ENCODE results near the gene PANX2.
"Not testable (repeated sequence)": the region's sequence is repeated elsewhere in the genome, so short reads cannot be mapped to it uniquely, and the experiment has no call there.

PANX2 gene

DNA sequence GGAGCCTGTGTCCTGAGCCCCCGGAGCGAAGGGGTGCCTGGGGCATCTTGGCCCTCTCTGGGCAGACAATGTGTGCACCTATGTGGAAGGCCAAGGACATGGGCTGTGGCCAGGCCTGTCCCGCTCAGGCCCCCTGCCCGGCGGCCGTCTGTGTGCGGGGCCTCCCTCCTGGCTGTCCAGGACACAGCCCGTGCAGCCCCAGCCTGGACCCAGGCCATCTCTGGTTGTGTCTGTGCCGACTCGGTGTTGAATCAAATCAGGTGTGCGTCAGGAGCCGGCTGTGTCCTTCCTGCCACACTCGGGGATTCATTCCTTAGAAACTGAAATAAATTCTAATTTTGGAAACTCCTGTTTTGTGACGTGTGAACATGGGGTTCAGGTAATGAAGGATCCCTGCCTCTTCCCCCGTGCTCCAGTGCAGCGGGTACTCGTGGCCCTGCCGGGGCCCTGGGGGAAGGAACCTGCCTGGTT, 28.8 kb downstream of the PANX2 start:
- no peak for DNase-seq (ENCODE audit: low read depth)

DNA sequence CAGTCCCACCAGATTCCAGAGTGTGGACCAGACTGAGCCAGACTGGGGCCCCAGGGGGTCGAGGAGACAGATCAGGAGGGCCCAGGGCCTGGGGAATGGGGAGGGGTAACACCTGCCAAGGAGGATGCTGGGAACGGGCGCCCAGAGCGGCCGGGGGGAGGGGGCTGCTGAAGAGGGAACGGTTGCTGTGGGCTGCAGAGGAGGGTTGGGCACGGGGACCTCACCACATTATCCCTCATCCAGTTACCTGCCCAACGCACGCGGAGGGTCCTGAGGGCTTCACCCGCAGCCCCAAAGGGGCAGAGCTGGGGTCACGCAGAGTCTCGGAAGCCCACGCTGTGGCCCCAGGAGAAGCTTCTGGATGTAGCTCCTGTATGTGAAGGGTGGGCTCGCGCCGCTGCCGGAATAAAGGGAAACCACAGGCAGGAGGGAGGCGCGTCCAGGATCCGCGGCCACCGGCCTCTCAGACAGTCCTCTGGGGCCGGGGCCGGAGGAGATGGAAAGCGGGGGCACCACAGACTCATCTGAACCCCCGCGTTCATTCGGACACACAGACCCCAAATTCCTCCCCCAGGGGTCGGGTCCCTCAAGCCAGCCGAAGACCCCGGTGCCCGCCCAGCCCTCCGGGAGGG, 29.4 kb downstream of the PANX2 start:
- DNase-seq (ENCODE audit: low read depth), result no peak

DNA sequence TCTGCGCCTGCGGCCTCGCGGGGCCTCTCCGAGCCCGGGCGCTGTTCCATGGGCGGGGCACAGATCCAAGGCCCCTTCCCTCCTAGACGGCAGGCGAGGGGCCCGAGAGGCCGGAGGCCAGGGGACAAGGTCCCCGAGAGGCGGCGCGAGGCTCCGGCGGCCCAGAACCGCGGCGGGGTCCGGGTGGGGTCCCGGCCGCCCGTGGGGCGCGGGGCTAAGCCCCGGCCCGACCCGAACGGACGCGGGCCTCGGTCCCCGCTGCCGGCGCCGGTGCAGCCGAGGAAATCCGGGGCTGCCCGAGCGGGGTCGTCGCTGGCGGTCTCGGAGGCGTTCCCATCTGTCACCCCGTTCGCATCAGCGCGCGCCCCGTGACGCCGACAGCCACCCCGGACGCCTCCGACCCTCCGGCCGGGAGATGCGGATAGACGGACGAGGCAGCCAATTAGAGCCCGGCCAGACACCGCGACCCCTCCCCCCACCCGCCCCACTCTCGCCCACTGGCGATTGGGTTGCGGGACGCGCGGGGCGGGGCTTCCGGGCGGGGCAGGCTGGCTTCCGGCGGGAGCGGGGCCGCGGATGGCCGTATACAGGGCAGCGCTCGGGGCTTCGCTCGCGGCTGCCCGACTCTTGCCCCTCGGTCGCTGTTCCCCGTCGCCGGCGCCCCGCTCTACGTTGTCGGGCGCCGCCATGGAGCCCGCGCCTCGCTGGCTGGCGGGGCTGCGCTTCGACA, 30.1 kb downstream of the PANX2 start, which contains the start of gene SELENOO:
SELENOO (plus strand) TSS at position 551 of the 730 bp plus-strand sequence; CDS start at position 577, 26 bp downstream.
- DNase-seq (ENCODE audit: low read depth), result peak; percentile 69

DNA sequence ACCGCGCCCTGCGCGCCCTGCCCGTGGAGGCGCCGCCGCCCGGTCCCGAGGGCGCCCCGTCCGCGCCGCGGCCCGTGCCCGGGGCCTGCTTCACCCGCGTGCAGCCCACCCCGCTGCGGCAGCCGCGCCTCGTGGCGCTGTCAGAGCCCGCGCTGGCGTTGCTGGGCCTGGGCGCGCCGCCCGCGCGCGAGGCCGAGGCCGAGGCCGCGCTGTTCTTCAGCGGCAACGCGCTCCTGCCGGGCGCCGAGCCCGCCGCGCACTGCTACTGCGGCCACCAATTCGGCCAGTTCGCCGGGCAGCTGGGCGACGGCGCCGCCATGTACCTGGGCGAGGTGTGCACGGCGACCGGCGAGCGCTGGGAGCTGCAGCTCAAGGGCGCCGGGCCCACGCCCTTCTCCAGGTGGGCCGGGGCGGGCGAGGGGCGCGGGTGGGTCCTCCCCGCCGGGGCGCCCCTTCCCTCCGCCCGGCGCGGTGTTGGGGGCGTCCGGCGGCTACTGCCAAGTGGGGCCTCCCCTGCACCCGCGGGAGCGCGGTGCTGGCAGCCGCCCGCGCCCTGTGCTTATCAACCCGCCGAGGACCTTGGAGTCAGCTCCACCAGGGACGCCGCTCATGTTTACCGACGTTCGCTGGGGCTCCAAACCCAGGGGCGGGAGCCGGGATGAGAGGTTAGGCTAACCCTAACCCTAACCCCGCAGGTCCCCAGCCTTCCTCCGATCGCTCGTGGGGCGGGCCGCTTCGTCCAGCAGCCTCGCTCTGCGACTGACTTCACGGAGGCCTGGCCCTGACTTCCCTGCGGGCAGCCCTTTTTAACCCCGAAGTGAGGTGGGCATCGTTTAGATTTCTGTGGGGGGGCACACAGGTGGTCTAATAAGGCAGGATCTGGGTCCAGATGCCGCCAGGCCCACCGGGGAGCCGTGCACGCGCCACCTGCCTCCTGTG, 30.9 kb downstream of the PANX2 start:
- DNase-seq (ENCODE audit: low read depth), result no peak

DNA sequence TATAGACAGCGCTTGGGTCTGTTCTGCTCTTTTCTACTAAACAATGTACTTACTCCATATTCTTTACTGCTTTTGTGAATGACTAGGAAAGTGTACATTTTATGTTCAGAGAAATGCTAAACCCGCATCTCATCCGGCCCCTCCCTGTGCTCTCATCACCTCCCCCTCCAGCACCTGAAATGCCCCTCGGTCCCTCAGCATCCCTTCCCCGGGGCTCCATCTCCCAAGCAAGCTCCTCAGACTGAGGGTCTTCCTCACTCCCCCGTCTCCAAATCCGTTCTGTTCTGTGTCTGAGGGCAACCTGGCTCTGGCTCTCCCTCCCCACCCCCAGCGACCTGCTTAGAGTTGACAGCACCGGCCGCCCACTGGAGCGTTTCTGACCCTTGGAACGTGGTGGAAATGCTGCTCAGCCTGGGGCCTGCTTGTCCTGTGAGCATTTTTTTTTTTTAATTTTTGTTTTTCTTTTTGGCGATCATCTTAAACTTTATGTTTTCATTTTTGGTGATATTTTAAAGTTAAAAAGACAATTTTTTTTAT, 31.7 kb downstream of the PANX2 start:
- DNase-seq (ENCODE audit: low read depth), result no peak

DNA sequence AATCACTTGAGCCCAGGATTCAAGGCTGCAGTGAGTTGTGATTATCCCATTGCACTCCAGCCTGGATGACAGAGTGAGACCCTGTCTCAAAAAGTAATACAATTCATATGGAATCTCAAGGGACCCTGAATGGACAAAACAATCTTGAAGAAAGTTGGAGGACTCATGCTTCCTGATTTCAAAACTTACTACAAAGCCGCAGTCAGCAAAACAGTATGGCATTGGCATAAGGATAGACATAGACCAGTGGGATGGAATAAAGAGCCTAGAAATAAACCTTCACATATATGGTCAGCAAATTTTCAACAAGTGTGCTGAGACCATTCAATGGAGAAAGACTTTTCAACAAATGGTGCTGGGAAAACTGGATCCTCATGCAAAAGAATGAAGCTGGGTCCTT, 32.8 kb downstream of the PANX2 start:
- DNase-seq (ENCODE audit: low read depth), result no peak

DNA sequence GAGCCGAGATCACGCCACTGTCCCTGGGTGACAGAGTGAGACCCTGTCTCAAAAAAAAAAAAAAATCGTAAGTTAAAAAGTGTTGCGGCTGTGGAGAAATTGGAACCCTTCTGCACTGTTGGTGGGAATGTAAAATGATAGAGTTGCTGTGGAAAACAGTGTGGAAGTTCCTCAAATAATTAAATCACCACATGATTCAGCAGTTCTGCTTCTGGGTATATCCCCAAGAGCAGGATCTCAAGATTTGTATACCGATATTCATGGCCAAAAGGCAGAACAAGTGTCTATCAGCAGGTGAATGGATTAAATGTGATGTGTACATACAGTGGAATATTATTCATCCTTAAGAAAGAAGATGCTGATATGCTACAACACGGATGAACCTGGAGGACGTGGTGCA, 34.0 kb downstream of the PANX2 start:
- no peak for DNase-seq (ENCODE audit: low read depth)

- not testable (repeated sequence) for DNase-seq (ENCODE audit: low read depth)
These were observed 34.5 kb downstream of the PANX2 start for GRCh38 chr22:50204998-50205397.

DNA sequence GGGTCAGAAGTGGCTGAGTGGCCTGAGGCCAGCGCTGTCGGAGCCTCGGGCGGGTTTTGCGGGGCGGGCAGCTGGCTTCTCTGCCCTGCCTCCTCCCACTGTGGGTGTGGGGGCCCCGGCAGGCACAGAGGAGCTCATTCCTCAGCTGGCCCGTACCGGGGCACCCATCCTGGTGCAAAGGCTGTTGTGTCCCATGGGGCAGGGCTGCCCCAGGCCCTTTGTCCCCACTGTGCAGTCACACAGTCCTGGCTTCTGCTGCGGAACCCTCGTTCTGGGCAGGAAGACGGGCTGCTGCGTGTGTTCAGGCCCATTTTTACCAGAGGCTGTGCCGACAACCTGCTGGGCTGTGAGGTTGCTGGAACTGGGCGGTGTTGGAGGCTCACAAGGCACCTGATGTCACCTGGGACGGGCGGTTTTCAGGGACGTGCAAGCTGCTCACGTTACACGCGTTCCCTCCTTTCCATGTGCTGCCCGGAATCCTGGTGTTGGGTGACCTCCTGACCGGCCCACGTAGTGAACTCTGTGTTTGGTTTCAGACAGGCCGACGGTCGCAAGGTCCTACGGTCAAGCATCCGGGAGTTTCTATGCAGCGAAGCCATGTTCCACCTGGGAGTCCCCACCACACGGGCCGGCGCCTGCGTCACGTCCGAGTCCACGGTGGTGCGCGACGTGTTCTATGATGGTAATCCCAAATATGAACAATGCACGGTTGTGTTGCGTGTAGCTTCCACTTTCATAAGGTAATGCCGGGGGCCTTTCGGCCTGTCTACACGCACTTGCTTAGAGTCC, 35.4 kb downstream of the PANX2 start:
- DNase-seq (ENCODE audit: low read depth), result no peak

- peak; percentile 27 for DNase-seq (ENCODE audit: low read depth)
These were observed 36.1 kb downstream of the PANX2 start for GRCh38 chr22:50206599-50206998.

DNA sequence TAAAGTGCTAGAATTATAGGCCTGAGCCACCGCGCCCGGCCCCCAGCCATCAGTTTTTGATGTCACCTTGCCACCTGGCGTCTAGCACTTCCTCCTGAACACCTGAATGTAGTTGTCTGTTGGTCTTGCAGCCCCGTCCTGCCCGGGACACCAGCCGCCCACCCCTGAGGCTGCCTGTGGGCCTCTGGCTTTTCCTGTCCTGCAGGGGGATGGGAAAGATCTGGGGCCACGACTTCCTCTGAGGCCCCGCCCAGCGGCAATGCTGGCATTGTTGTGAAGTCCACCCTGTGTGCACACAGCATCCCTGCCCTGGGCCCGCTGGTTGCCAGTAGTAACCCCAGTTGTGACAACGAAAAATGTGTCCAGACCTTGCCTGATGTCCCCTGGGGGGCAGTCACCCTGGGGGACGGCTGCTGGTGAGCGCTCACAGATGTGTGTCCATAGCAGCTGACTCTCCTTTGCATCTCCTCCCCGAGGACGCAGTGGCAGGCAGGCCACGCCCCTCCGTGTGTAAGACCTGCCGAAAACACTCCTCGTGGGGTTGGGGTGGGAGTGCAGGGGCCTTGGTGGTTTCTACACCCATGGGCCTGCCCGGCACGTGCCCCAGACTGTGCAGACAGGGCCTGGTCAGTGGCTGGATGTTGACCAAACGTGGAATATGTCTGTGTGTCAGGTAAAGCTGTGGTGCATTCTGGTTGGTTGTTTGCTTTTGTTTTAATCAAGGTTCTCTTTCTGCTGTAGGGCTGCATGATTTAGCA, 37.0 kb downstream of the PANX2 start:
- DNase-seq (ENCODE audit: low read depth), result no peak

DNA sequence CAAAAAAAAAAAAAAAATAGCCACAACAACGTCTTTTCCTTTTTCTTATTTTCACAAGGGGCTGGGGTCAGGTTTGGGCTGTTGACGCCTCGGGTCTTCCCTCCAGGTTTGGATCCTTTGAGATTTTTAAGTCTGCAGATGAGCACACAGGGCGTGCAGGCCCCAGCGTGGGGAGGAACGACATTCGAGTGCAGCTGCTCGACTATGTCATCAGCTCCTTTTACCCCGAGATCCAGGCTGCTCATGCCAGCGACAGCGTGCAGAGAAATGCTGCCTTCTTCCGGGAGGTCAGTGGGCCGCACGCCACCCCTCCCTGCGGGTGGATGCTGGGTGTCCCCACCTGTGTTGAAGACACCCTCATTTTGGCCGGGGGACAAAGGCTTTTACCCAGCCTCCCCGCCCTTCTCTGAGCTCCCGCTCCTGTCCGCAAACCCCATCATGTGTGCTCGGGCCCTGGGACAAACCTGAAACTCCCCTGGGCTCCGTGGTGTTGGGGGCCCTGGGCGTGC, 38.0 kb downstream of the PANX2 start:
- no peak for DNase-seq (ENCODE audit: low read depth)

GRCh38 chr22:50208939-50209892, 38.7 kb downstream of the PANX2 start:
- no peak for DNase-seq (ENCODE audit: low read depth)

DNA sequence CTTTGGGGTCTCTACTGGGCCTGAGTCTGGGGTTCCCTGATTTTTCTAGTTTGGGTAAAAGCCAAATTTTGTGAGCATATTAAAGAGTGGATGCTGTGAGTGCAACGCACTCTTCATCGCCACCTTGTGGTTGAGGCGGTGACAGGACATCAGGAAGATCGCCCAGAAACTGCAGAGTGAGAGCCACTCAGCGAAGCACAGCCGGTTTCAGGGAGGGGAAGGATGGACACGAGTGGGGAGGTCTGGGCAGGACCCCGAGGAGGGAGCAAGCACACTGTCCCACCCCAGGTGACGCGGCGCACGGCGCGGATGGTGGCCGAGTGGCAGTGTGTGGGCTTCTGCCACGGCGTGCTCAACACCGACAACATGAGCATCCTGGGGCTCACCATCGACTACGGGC, 39.4 kb downstream of the PANX2 start:
- peak; percentile 39 for DNase-seq (ENCODE audit: low read depth)

DNA sequence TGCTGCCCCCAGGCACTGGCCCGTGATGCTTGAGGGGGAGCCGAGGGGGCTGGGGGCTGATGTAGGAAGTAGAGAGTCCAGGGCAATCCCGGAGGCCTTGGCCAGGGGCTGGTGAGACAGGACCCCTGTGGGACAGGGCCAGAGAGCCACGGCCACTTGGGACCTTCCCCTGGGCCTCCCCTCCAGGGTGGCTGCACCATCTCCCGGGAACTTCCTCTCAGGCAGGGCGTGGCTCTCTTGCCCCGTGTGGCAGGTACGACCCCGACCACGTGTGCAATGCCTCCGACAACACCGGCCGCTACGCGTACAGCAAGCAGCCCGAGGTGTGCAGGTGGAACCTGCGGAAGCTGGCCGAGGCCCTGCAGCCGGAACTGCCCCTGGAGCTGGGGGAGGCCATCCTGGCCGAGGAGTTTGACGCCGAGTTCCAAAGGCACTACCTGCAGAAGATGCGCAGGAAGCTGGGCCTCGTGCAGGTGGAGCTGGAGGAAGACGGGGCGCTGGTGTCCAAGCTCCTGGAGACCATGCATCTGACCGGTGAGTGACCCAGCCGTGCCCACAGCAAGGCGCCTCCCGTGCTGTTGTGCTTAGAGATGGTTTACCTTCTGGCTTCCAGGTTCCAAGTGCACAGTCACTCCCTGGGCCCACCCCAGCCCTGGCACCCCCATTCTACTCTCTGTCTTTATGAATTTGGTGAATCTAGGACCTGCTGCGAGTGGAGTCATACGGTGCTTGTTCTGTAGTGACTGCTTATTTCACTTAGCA, 40.0 kb downstream of the PANX2 start:
- no peak for DNase-seq (ENCODE audit: low read depth)

DNA sequence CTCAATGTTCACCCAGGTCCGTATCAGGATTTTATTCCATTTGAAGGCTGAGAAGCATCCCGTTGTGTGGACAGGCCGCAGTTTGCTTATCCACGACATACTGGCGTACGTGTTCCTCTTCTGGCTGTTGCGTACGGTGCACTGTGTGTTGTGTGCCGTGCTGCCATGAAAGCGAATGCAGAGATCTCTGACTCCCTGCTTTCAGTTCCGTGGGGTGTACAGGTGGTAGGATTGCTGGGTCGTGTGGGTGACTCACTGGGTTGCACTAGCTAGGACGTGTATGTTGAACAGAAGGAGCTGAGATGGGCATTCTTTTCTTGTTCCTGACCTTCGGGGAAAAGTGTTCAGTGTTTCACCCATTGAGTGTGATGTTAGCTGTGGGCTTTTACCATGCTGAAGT, 40.6 kb downstream of the PANX2 start:
- DNase-seq (ENCODE audit: low read depth), result no peak

- no peak for DNase-seq (ENCODE audit: low read depth)
These were observed 42.7 kb downstream of the PANX2 start for GRCh38 chr22:50213263-50213662.

- no peak for DNase-seq (ENCODE audit: low read depth)
These were observed 44.9 kb downstream of the PANX2 start for GRCh38 chr22:50215297-50216054.
